ENCODE results near the gene SLC7A1. TPM values are rescaled to one million over a fixed set of nuclear protein-coding genes. Genes with fewer than 3 reads are reported as not detected.

The SLC7A1 gene
- total RNA-seq, 4 donors from 2014 or later = 72.6 to 101 (median 86.7) TPM

DNA sequence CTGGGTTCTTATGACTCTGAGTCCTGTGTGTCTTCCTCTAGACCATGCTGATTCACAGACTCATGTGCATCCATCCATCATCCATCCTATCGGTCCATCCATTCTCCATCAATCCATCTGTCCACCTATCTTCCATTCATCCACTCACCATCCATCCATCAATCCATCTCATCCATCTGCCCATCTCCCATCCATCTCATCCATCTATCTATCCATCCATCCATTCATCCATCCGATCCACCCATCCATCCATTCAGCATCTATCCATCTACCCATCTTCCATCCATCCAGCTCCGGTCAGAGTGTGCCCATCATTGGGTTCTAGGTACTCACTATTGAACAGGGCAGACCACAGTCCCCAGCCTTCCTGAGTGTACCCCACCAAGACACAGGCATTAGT is 75.6 kb downstream of the SLC7A1 start:
- peak in 1 of 2 donors; percentile 44 for DNase-seq (ENCODE audit: low spot score in 2 of 2)
- no peak overlapping the region for H3K27ac ChIP-seq
- H3K27me3 ChIP-seq = no peaks in the 10 kb centered on the region
- no peak overlapping the region for H3K4me3 ChIP-seq
- no peak for TF ChIP-seq POLR2A (IDR thresholded peaks at IDR 0.05)
- TF ChIP-seq, protein P1, sequence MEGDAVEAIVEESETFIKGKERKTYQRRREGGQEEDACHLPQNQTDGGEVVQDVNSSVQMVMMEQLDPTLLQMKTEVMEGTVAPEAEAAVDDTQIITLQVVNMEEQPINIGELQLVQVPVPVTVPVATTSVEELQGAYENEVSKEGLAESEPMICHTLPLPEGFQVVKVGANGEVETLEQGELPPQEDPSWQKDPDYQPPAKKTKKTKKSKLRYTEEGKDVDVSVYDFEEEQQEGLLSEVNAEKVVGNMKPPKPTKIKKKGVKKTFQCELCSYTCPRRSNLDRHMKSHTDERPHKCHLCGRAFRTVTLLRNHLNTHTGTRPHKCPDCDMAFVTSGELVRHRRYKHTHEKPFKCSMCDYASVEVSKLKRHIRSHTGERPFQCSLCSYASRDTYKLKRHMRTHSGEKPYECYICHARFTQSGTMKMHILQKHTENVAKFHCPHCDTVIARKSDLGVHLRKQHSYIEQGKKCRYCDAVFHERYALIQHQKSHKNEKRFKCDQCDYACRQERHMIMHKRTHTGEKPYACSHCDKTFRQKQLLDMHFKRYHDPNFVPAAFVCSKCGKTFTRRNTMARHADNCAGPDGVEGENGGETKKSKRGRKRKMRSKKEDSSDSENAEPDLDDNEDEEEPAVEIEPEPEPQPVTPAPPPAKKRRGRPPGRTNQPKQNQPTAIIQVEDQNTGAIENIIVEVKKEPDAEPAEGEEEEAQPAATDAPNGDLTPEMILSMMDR (IDR thresholded peaks at IDR 0.05) = no peak
- no peak for TF ChIP-seq POLR2AphosphoS5 (IDR thresholded peaks at IDR 0.05)
- TF ChIP-seq EP300 (IDR thresholded peaks at IDR 0.05) = no peak
- peaks cover 89% of the 10 kb centered on the region for H3K36me3 ChIP-seq
- H3K9me3 ChIP-seq = no peaks in the 10 kb centered on the region
- peaks cover 11% of the 10 kb centered on the region for H3K4me1 ChIP-seq
- WGBS = 97% methylated on average over 3 of the region's 3 CpGs

DNA sequence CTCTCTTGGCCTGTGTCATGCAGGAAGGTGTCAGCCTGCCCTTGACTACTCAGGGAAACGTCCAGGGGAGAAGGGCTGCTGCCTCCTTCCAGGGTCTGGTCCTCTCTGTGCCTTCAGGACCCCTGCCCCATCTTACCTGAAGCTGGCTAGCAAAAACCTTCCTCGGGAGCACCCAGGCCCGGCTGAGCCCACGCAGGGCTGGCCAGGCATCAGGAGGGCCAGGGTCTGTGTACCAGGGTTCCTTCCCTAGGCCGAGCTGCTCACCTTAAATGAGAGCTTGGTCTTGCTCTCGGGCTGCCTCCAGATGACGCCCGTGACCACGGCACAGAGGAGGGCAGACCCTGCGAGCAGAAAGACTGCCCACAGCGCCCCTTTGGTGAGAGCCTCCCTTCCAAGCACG is 78.6 kb downstream of the SLC7A1 start:
- DNase-seq (ENCODE audit: low spot score in 2 of 2) = peak in 1 of 2 donors; percentile 37
- no peak for TF ChIP-seq EP300 (IDR thresholded peaks at IDR 0.05)
- no peak for TF ChIP-seq POLR2AphosphoS5 (IDR thresholded peaks at IDR 0.05)
- TF ChIP-seq, protein P1 (IDR thresholded peaks at IDR 0.05) = no peak
- no peak for TF ChIP-seq POLR2A (IDR thresholded peaks at IDR 0.05)
- peaks cover 7% of the 10 kb centered on the region for H3K4me1 ChIP-seq
- peaks cover 85% of the 10 kb centered on the region for H3K36me3 ChIP-seq
- no peaks in the 10 kb centered on the region for H3K27me3 ChIP-seq
- 94% methylated on average over 11 of the region's 12 CpGs for WGBS
- no peak overlapping the region for H3K27ac ChIP-seq
- H3K4me3 ChIP-seq = no peak overlapping the region
- no peaks in the 10 kb centered on the region for H3K9me3 ChIP-seq

DNA sequence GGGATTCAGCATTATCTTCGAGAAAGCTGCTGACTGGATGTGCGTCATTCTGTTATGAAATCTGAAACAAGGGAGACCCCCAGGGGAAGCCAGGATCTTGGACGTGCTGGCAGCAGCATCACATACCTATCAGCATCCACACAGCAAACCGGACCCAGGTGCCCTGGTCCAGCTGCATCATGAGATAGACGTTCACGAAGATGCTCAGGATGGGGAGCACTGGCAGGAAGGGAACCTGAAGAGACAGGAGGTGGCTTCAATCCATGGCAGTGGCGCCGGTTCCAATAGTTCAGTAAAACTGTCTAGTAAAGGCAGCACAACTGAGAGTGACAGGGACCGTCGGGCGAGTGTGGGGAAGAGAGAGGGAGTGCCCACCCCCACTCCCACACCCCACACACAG is 79.5 kb downstream of the SLC7A1 start:
- no peaks in the 10 kb centered on the region for H3K27me3 ChIP-seq
- H3K4me1 ChIP-seq = no peaks in the 10 kb centered on the region
- DNase-seq (ENCODE audit: low spot score in 2 of 2) = no peak
- WGBS = 96% methylated on average over 11 of the region's 11 CpGs
- H3K27ac ChIP-seq = no peak overlapping the region
- H3K4me3 ChIP-seq = no peak overlapping the region
- H3K9me3 ChIP-seq = no peaks in the 10 kb centered on the region
- TF ChIP-seq, protein P1 (IDR thresholded peaks at IDR 0.05) = no peak
- no peak for TF ChIP-seq POLR2A (IDR thresholded peaks at IDR 0.05)
- TF ChIP-seq EP300 (IDR thresholded peaks at IDR 0.05) = no peak
- TF ChIP-seq POLR2AphosphoS5 (IDR thresholded peaks at IDR 0.05) = no peak
- H3K36me3 ChIP-seq = peaks cover 82% of the 10 kb centered on the region

DNA sequence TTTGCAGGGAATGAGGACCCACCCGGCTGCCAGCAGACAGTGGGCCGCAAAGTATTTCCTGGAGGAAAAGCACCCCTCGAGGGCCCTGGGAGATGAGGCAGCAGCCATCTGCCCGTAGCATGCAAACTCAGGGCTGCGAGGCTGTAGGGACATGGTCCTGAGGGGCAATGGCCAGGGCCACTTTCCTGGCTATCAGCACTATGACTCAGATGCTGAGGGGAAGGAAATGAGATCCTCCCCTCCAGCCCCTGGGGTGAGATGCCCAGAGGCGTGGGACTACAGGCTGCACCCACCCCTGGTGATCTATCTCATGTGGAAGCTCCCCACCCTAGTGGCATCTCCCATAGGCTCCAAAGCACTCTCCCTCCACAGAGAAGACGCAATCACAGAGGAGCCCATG is 80.1 kb downstream of the SLC7A1 start:
- no peaks in the 10 kb centered on the region for H3K4me1 ChIP-seq
- no peak overlapping the region for H3K4me3 ChIP-seq
- H3K27me3 ChIP-seq = no peaks in the 10 kb centered on the region
- DNase-seq (ENCODE audit: low spot score in 2 of 2) = no peak
- TF ChIP-seq POLR2A (IDR thresholded peaks at IDR 0.05) (no peak), EP300 (IDR thresholded peaks at IDR 0.05) (no peak), POLR2AphosphoS5 (IDR thresholded peaks at IDR 0.05) (no peak)
- TF ChIP-seq, protein P1 (IDR thresholded peaks at IDR 0.05) = no peak
- no peak overlapping the region for H3K27ac ChIP-seq
- H3K9me3 ChIP-seq = no peaks in the 10 kb centered on the region
- no CpG with 5 or more reads among the region's 7 CpGs for WGBS
- peaks cover 83% of the 10 kb centered on the region for H3K36me3 ChIP-seq

DNA sequence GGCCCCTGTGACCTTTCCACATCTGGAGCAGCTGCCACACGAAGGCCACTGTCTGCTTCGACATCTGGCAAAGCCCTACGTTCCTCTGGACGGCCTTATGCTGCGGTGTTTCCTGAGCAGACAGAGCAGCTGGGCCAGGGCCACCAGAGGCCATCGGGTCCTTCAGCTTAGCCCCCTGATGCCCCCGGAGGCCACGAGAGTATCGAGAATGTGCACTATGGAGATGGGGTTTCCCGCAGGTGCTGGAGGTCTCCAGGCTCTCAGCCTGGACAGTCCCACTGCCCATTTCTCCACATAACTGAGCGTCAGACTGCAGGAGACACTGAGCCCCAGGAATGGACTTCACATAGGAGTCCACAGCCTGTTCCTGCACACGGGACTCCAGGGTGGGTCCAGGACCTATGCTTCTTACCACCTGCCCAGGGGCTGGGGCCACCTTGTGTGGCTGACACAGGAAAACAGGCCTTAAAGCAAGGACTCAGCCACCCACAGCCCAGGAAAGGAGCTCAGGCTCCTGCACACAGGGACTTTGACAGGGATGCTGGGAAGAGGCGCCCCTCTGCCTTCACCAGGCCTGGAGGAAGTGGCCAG is 80.7 kb downstream of the SLC7A1 start:
- Histone ChIP-seq H3K9me3 (no peaks in the 10 kb centered on the region), H3K27me3 (no peaks in the 10 kb centered on the region), H3K4me1 (no peaks in the 10 kb centered on the region), H3K36me3 (peaks cover 79% of the 10 kb centered on the region), H3K27ac (no peak overlapping the region), H3K4me3 (no peak overlapping the region)
- TF ChIP-seq EP300 (IDR thresholded peaks at IDR 0.05) (no peak), POLR2A (IDR thresholded peaks at IDR 0.05) (no peak), POLR2AphosphoS5 (IDR thresholded peaks at IDR 0.05) (no peak)
- TF ChIP-seq, protein P1 (IDR thresholded peaks at IDR 0.05) = no peak
- 51% methylated on average over 4 of the region's 13 CpGs for WGBS
- no peak for DNase-seq (ENCODE audit: low spot score in 2 of 2)

Measured in suprapubic skin (tissue), 4 donors.